IPS DF 4.7 (cell line): ENCODE measurements around the gene KRCC1.
"Not testable (repeated sequence)": the region's sequence is repeated elsewhere in the genome, so short reads cannot be mapped to it uniquely, and the experiment has no call there.

Experiments used
- DNase-seq: peaks from one replicate; pipeline ENCODE4 v3.0.0-alpha.2; 2013; ENCODE audit warnings: low spot score; ENCODE audit errors: extremely low read depth

The KRCC1 gene

GRCh38 chr2:88002359-88002707 lies 53.2 kb downstream of the KRCC1 start:
- DNase-seq, result no peak

DNA sequence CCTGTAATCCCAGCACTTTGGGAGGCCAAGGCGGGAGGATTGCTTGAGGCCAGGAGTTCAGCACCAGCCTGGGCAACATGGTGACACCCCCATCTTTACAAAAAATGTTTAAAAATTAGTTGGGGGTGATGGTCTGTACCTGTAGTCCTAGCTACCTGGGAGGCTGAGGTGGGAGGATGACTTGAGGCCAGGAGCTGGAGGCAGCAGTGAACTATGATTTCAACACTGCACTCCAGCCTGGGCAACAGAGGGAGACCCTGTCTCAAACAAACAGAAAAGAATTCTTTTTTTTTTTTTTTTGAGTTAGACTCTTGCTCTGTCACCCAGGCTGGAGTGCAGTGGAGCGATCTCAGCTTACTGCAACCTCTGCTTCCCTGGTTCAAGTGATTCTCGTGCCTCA lies 55.1 kb downstream of the KRCC1 start:
- DNase-seq, result not testable (repeated sequence)

DNA sequence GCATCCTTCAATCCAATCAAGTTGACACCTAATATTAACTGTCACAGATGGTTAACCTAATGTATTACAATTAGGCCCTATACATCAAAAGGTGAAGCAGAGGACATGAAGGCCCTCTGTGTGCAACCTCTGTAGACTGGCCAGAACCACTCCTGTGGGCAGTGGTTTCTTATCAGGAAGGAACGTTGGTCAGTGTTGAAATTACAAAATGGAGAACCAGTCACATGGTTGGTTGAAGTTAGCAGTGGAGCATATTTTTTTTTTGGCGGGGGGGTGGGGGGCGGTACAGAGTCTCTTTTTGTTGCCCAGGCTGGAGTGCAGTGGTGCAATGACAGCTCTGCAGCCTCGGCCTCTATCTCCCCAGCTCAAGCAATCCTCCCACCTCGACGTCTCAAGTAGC lies 59.0 kb downstream of the KRCC1 start:
- no peak for DNase-seq

DNA sequence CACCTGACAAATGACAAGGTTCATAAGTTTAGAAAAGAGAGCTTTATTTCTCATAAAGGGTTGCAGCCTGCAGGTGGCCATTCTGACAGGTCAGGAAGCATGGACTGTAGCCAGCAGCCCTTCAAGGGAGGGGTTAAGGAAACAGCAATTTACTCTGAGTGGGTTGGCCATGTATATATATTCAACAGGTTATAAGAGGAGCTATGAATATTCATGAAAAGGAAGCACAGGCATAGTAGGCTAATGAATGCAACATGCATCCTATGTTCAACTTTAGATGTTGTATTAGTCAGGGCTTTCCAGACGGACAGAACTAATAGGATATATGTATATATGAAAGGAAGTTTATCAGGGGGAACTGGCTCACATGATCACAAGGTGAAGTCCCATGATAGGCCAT lies 59.8 kb downstream of the KRCC1 start:
- no peak for DNase-seq

GRCh38 chr2:87994304-87994850 lies 61.2 kb downstream of the KRCC1 start:
- not testable (repeated sequence) for DNase-seq

DNA sequence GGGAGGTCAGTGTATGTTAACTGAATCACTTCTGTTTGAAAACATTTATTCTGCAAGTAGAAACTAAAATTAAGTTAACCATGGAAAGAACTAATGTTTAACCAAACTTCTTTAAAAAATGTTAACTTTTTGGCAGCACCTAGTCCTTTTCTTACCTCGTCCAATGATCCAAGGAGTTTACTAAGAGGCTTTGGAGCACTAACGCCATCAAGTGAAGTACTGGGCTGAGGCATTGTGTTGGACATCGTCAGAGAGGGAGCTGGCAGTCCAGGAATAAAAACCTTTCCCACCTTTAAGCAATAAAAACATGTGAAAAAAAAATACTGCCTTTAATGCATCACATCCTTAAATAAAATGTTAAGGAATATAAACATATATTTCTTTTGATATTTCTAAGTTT lies 63.0 kb downstream of the KRCC1 start:
- not testable (repeated sequence) for DNase-seq

DNA sequence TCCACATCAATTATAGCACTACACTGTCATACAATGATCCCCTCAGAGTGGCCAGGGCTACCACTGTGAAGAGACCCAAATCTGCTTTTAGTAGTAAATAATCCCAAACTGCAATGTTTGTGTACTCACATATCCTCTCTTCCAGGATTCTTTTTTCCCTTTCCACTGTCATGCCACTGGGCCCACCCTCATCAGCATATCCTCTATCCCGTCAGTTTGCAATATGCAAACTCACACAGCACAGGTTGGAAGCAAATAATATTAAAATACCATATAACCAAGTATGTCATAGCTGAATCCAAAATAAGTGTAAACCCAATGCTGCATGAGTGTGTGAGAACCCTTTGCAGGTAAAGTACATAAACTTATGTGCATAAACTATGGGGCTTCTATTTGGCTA lies 68.1 kb downstream of the KRCC1 start:
- DNase-seq, result not testable (repeated sequence)

DNA sequence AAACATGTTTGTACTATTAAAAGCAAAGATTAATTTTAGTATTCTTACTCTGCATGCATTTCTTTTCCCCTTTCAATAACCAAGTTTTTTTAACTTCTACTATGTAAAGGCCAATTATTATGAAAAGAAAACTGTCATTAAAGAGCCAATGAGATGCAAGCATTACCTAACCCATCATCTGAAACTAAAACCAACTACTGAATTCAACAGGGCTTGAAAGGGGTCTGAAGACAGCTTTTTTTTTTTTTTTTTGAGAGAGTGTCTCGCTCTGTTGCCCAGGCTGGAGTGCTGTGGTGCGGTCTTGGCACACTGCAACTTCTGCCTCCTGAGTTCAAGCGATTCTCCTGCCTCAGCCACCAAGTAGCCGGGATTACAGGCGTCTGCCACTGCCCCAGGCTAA lies 69.7 kb downstream of the KRCC1 start:
- DNase-seq, result not testable (repeated sequence)

GRCh38 chr2:87981182-87981581 lies 74.4 kb downstream of the KRCC1 start:
- DNase-seq, result not testable (repeated sequence)
